ENCODE results near the gene PPP6R3. TPM values are rescaled to one million over a fixed set of nuclear protein-coding genes. Genes with fewer than 3 reads are reported as not detected.

The PPP6R3 gene
- total and polyA plus RNA-seq, 2 donors (not counting 3 experiments of a cell fraction or from before 2014, with no cell fraction given): 31.7 to 98.8 TPM

DNA sequence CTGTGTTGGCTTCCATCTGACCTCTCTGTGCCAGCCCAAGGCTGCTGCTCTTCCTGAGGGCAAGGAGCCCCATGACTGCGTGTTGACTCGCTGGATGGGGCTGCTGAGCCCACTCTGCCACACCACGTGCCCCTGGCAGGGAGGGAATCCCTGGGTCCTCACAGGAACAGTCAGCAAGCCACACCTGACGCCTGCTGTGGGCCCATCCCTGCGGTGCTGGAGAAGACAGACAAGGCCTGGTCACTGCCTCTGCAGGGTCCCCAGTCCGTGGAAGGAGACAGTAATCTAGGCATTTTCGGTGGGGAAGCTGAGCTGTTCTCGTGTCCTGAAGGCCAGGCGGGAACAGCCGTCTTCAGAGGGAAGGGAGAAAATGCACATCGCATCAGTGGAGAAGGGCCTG, 10.6 kb upstream of the PPP6R3 start:
- H3K9ac ChIP-seq (replicated peaks; ENCODE audit: extremely low read depth, insufficient read depth, low read length): no peak overlapping the region
- dilution Hi-C loops (cut with MboI; ENCODE audit: extremely low pct_ligation_motif_present, low sequenced_read_pairs): no loop called here
- no peak for FAIRE-seq
- TF ChIP-seq JUN (IDR thresholded peaks at IDR 0.05; ENCODE audit: borderline replicate concordance, insufficient read depth, insufficient read length, low read depth) (no peak), GATA2 (IDR thresholded peaks at IDR 0.05; ENCODE audit: insufficient read depth, insufficient read length, low read depth, low read length) (no peak), EZH2 (IDR thresholded peaks at IDR 0.05; ENCODE audit: borderline replicate concordance, low read depth, low read length, severe bottlenecking) (no peak), POLR2AphosphoS5 (IDR thresholded peaks at IDR 0.05; ENCODE audit: insufficient read depth, low read depth, low read length) (no peak), CTCF (IDR thresholded peaks at IDR 0.05; ENCODE audit: extremely low read depth in 1 of 2, insufficient read depth in 1 of 2, low read depth in 1 of 2, low read length in 2 of 2) (no peak), MYC (IDR thresholded peaks at IDR 0.05; ENCODE audit: low read depth, low read length) (no peak), FOS (IDR thresholded peaks at IDR 0.05; ENCODE audit: borderline replicate concordance, insufficient read depth, low read length) (no peak), POLR2A (IDR thresholded peaks at IDR 0.05; ENCODE audit: low read depth, low read length) (no peak), MAX (IDR thresholded peaks at IDR 0.05; ENCODE audit: insufficient read depth, insufficient read length) (no peak)
- ChIA-PET CTCF (interaction anchor here (0.6 to 1.6 kb wide), 4 partner anchors 10 to 246 kb away, joined by 3 to 7 read pairs (median 4); no protein-coding TSS in a partner anchor), POLR2A (interaction anchor here (0.7 kb wide), 1 partner anchor 105 kb away, joined by 6 read pairs; no protein-coding TSS in a partner anchor)
- H3K36me3 ChIP-seq (ENCODE audit: control insufficient read depth in 2 of 2, extremely low read depth in 1 of 2, insufficient read depth in 2 of 2, low read length in 2 of 2): peaks cover 0 to 4% of the 10 kb centered on the region in 2 experiments
- H3K79me2 ChIP-seq (ENCODE audit: control insufficient read depth, insufficient read depth, low read length): no peaks in the 10 kb centered on the region
- no TSS peak for BruUV-seq (replicated peaks)
- H3K9me3 ChIP-seq (replicated peaks; ENCODE audit: control insufficient read depth, insufficient read depth, low read length): no peaks in the 10 kb centered on the region
- intact Hi-C loops (cut with micrococcal nuclease): loop anchor here (5.0 kb wide), 2 partner anchors 138 to 243 kb away; partner anchors contain the start of gene LRP5
- H4K20me1 ChIP-seq (replicated peaks; ENCODE audit: control insufficient read depth, extremely low read depth, insufficient read depth, low read length): no peaks in the 10 kb centered on the region
- H3K27ac ChIP-seq (ENCODE audit: insufficient read depth, low read depth, low read length): no peak overlapping the region
- no peak for DNase-seq (ENCODE audit: low read depth, low spot score)
- H3K4me3 ChIP-seq (replicated peaks in 1 of 3; ENCODE audit: insufficient read depth in 1 of 3, low read depth in 1 of 3, low read length in 3 of 3): no peak overlapping the region
- H3K4me1 ChIP-seq (ENCODE audit: control insufficient read depth, extremely low read depth, insufficient read depth, low read length): no peaks in the 10 kb centered on the region
- no peaks in the 10 kb centered on the region for H3K9me1 ChIP-seq (replicated peaks; ENCODE audit: control insufficient read depth, extremely low read depth, insufficient read depth, low read length)
- H2AFZ ChIP-seq (ENCODE audit: low read depth, low read length): no peak overlapping the region
- H3K4me2 ChIP-seq (ENCODE audit: insufficient read depth, low read length): no peak overlapping the region
- no peaks in the 10 kb centered on the region for H3K27me3 ChIP-seq (ENCODE audit: control insufficient read depth in 2 of 2, insufficient read depth in 2 of 2, low read length in 2 of 2)

Measured in endothelial cell of umbilical vein (primary cell).